NB4 (cell line): ENCODE measurements around the gene EIF3D.

Source experiments
- MAX ChIP-seq: IDR thresholded peaks from 2 replicates; pipeline ENCODE4 v1.6.1; 2011; ENCODE audit warnings: low read depth, low read length
- MYC ChIP-seq: IDR thresholded peaks from 2 replicates; pipeline ENCODE4 v1.6.1; 2011; ENCODE audit warnings: low read depth, low read length
- POLR2A ChIP-seq: IDR thresholded peaks from 2 replicates; pipeline ENCODE4 v1.6.1; 2011; ENCODE audit warnings: mild to moderate bottlenecking; ENCODE audit not compliant: insufficient read length; ENCODE audit errors: extremely low read depth
- TF ChIP-seq, protein P1 (sequence below): IDR thresholded peaks from one replicate; pipeline ENCODE4 v1.5.1; 2012; ENCODE audit warnings: low read depth, low read length

DNA sequence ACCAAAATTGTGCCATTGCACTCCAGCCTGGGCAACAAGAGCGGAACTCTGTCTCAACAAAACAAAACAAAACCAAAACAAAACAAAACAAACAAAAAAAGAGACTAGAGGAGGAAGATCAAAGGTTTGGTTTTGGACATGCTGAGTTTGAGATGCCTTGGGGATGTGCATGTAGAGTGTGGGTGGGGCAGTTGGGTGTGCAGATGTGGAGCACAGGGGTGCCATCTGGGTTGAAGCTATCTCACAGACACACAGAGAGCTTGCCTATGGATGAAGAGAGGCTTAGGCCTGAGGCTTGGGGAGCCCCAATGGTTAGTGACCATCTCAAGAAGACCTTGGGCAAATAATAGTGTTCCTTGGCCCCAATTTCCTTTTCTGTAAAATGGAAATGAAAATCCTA lies 45.8 kb upstream of the EIF3D start:
- TF ChIP-seq, protein P1, sequence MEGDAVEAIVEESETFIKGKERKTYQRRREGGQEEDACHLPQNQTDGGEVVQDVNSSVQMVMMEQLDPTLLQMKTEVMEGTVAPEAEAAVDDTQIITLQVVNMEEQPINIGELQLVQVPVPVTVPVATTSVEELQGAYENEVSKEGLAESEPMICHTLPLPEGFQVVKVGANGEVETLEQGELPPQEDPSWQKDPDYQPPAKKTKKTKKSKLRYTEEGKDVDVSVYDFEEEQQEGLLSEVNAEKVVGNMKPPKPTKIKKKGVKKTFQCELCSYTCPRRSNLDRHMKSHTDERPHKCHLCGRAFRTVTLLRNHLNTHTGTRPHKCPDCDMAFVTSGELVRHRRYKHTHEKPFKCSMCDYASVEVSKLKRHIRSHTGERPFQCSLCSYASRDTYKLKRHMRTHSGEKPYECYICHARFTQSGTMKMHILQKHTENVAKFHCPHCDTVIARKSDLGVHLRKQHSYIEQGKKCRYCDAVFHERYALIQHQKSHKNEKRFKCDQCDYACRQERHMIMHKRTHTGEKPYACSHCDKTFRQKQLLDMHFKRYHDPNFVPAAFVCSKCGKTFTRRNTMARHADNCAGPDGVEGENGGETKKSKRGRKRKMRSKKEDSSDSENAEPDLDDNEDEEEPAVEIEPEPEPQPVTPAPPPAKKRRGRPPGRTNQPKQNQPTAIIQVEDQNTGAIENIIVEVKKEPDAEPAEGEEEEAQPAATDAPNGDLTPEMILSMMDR: no peak
- TF ChIP-seq POLR2A (no peak), MAX (no peak), MYC (no peak)
